Esophagus muscularis mucosa (tissue), 4 donors: ENCODE results near the gene ERN1. TPM values are rescaled to one million over a fixed set of nuclear protein-coding genes. Genes with fewer than 3 reads are reported as not detected.

ENCODE experiments used
- DNase-seq: peaks from one replicate; pipeline ENCODE4 v3.0.0-alpha.2; 2017; ENCODE audit errors: extremely low spot score
- H3K27ac ChIP-seq, 4 donors: fragments of 200-600 bp; sonication (generic); replicated peaks in 1 of 4; 1 replicate in 3 of 4; 2 replicates in 1 of 4; pipeline ENCODE4 v1.5.1; 2016 to 2019; ENCODE audit warnings: mild to moderate bottlenecking in 1 of 4
- H3K27me3 ChIP-seq, 4 donors: fragments of 200-600 bp; sonication (generic); one replicate each; pipeline versions ENCODE4 v1.5.1 to v1.6.0; 2016 to 2019
- H3K36me3 ChIP-seq, 4 donors: fragments of 200-600 bp; sonication (generic); one replicate each; pipeline ENCODE4 v1.5.1; 2016 to 2019
- H3K4me1 ChIP-seq, 4 donors: fragments of 200-600 bp; sonication (generic); one replicate each; pipeline ENCODE4 v1.5.1; 2016 to 2019
- H3K4me3 ChIP-seq, 4 donors: fragments of 200-600 bp; sonication (generic); 1 replicate in 2 of 4; 2 replicates in 2 of 4; pipeline ENCODE4 v1.5.1; 2016 to 2019; ENCODE audit warnings: mild to moderate bottlenecking in 4 of 4, moderate library complexity in 1 of 4
- H3K9me3 ChIP-seq, 4 donors: fragments of 200-600 bp; sonication (generic); 1 replicate in 3 of 4; 2 replicates in 1 of 4; pipeline ENCODE4 v1.5.1; 2016 to 2019
- CTCF ChIP-seq, 3 experiments: fragments of 200-600 bp in 2 of 3; fragments of 450-650 bp in 1 of 3; sonication (generic) in 2 of 3; IDR thresholded peaks; one replicate each; pipeline ENCODE4 v1.5.1; 2017 to 2019; ENCODE audit warnings: antibody characterized with exemption in 3 of 3, mild to moderate bottlenecking in 2 of 3, moderate library complexity in 1 of 3
- EP300 ChIP-seq: sonication (generic); formaldehyde crosslinking; IDR thresholded peaks from one replicate; pipeline ENCODE4 v1.6.1; 2017; ENCODE audit warnings: antibody characterized with exemption
- POLR2A ChIP-seq: fragments of 450-650 bp; IDR thresholded peaks from one replicate; pipeline ENCODE4 v1.6.1; 2017; ENCODE audit warnings: antibody characterized with exemption, moderate library complexity, mild to moderate bottlenecking, low read depth
- POLR2AphosphoS5 ChIP-seq, 2 donors: sonication (generic); formaldehyde crosslinking; IDR thresholded peaks; one replicate each; pipeline ENCODE4 v1.6.1; 2017; ENCODE audit warnings: antibody characterized with exemption in 2 of 2
- WGBS: methylation state at CpG from one replicate; pipeline ENCODE4 v1.1.5; 2018; 5-methylcytosine and 5-hydroxymethylcytosine counted together
- intact Hi-C: fragments of 100-400 bp; cut with DNase I; formaldehyde crosslinking; loops from one replicate; pipeline ENCODE4 v1.15.1; 2023
- total RNA-seq, 4 donors: library from RNA; depleted of rRNA; stranded (reverse); fragments of >200 nt; gene quantifications; one replicate each; pipeline versions ENCODE4 v1.1.0 to v1.2.1, GENCODE V29; 2016

Gene ERN1
- total RNA-seq, 4 donors from 2014 or later = 6.2 to 11.2 (median 9.3) TPM

DNA sequence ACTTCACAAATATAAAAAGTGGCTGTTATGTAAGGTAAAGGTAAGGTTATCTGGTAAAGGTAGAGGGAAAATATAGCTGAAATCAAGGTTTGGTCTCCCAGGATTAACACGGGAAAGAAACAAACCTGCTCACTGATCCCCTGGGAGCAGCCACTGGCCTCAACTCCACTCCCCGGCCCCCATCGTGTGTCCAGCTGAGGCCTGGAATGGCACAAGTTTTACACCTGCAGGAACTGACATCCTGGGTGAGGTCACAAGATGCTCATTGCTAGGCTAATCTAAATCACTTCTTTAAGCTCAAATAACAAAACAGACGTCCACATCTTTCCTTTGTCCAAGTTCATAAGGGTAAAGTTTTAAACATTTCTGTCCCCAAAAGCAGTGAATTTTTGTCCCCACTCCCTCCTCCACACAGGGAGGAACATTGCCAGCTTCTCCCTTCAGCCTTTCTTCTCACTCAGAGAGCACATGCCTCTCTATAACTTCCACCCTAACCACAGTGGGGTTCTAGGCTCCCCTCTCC, 46.3 kb downstream of the ERN1 start:
- WGBS = 82% methylated on average over 4 of the region's 4 CpGs
- TF ChIP-seq CTCF (IDR thresholded peaks at IDR 0.05) = no peak
- no peak for TF ChIP-seq POLR2A
- no peak for TF ChIP-seq EP300
- TF ChIP-seq POLR2AphosphoS5 (IDR thresholded peaks at IDR 0.05) = no peak
- Histone ChIP-seq H3K4me3 (no peak overlapping the region), H3K27ac (no peak overlapping the region), H3K36me3 (peaks cover 7 to 16% (median 9%) of the 10 kb centered on the region in 4 donors), H3K4me1 (peaks cover 4 to 22% (median 4%) of the 10 kb centered on the region in 4 donors), H3K9me3 (no peaks in the 10 kb centered on the region), H3K27me3 (no peaks in the 10 kb centered on the region)
- no peak for DNase-seq
- intact Hi-C loops = no loop called here

DNA sequence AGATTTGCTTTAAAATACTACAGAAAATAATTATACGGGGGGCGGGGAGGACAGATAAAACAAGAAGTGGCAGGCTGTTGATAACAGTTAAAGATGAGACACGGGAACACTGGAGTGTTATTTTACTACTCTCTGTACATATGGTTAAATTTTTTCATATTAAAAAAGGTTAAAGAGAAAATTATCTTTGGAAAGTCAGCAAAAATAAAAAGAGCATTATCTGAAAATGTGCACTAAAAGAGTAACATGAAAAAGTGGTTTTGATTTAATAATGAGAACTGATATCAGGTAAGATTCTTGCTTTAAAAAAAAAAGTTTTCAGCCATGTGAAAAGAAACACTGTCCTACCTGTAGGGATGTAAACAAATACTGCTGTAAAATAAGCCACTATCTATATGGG, 46.9 kb downstream of the ERN1 start:
- DNase-seq = no peak
- H3K4me1 ChIP-seq = peaks cover 4 to 22% (median 4%) of the 10 kb centered on the region in 4 donors
- intact Hi-C loops = no loop called here
- no peaks in the 10 kb centered on the region for H3K27me3 ChIP-seq
- TF ChIP-seq POLR2AphosphoS5 (IDR thresholded peaks at IDR 0.05) (no peak), CTCF (IDR thresholded peaks at IDR 0.05) (no peak), POLR2A (no peak), EP300 (no peak)
- 84% methylated on average over 3 of the region's 3 CpGs for WGBS
- H3K27ac ChIP-seq = no peak overlapping the region
- no peak overlapping the region for H3K4me3 ChIP-seq
- no peaks in the 10 kb centered on the region for H3K9me3 ChIP-seq
- H3K36me3 ChIP-seq = peaks cover 10 to 18% (median 11%) of the 10 kb centered on the region in 4 donors

DNA sequence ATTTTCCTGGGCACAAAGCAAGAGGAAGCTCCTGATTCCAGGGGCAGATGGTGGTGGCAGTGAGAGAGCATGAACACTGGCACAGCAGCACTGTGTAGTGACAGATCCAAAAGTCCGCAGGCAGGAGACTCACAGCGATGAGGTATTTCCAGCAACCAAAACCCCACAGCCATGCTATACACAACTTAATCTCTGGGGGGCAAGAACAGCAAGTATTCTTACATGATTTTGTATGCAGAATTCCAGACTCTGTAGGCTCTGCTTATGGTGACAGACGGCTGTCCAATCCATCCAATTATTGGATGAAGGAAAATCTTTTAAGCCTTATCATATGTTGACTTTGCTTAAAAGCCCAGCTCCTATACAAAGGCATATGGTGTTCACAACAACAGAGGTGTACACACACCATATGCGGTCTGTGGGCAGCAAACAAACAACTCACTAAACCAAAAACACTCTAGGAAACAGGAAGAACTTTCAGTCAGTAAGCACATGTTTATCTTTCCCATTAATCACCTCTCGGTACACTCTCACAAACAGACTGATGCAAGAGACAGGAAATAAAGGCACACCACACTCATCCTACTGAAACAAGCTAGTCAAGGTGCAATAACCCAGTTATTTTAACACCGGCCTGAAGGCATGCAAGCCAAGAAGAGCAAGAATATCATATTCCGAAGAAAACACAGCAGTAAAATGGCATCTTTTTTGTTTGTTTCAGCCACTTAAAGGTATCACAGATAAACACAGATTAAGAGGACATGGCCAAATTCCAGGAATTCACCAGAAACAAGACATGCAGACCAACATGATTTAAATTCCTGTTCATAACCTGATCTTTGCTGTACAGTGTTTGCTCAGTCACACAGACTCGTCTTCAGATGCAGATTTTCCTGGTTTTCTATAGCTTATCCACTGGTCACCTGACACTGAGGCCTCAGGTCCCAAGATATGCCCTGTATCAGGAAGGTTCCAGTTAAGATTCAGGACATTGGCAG, 47.8 kb downstream of the ERN1 start:
- intact Hi-C loops = no loop called here
- Histone ChIP-seq H3K36me3 (peaks cover 10 to 28% (median 11%) of the 10 kb centered on the region in 4 donors), H3K27ac (no peak overlapping the region), H3K4me1 (peaks cover 4 to 22% (median 4%) of the 10 kb centered on the region in 4 donors), H3K27me3 (no peaks in the 10 kb centered on the region), H3K9me3 (no peaks in the 10 kb centered on the region), H3K4me3 (no peak overlapping the region)
- no peak for TF ChIP-seq POLR2A
- no peak for TF ChIP-seq EP300
- TF ChIP-seq CTCF (IDR thresholded peaks at IDR 0.05) = no peak
- no peak for TF ChIP-seq POLR2AphosphoS5 (IDR thresholded peaks at IDR 0.05)
- no peak for DNase-seq
- 80% methylated on average over 8 of the region's 8 CpGs for WGBS

- Histone ChIP-seq H3K27me3 (no peaks in the 10 kb centered on the region), H3K36me3 (peaks cover 10 to 28% (median 11%) of the 10 kb centered on the region in 4 donors), H3K4me1 (peaks cover 3 to 18% (median 5%) of the 10 kb centered on the region in 4 donors), H3K4me3 (no peak overlapping the region), H3K9me3 (no peaks in the 10 kb centered on the region), H3K27ac (no peak overlapping the region)
- WGBS = 88% methylated on average over 3 of the region's 3 CpGs
- TF ChIP-seq POLR2A (no peak), POLR2AphosphoS5 (IDR thresholded peaks at IDR 0.05) (no peak), EP300 (no peak), CTCF (IDR thresholded peaks at IDR 0.05) (no peak)
- no peak for DNase-seq
- intact Hi-C loops = no loop called here
These were observed 49.7 kb downstream of the ERN1 start for GRCh38 chr17:64080174-64080618.
